ENCODE measurements around the gene MYO1A.

- TF ChIP-seq CTCF (IDR thresholded peaks at IDR 0.05; ENCODE audit: borderline replicate concordance, extremely low read depth, low read length, poor library complexity, severe bottlenecking): no peak
- no peak for TF ChIP-seq EZH2 (IDR thresholded peaks at IDR 0.05; ENCODE audit: borderline replicate concordance, low read depth, low read length, severe bottlenecking)
These were observed 37.2 kb upstream of the MYO1A start for GRCh38 chr12:57087010-57087690.

All from DND-41 (cell line).